ENCODE results near the gene ARHGAP45. TPM values are rescaled to one million over a fixed set of nuclear protein-coding genes. Genes with fewer than 3 reads are reported as not detected.

Gene ARHGAP45, protein sequence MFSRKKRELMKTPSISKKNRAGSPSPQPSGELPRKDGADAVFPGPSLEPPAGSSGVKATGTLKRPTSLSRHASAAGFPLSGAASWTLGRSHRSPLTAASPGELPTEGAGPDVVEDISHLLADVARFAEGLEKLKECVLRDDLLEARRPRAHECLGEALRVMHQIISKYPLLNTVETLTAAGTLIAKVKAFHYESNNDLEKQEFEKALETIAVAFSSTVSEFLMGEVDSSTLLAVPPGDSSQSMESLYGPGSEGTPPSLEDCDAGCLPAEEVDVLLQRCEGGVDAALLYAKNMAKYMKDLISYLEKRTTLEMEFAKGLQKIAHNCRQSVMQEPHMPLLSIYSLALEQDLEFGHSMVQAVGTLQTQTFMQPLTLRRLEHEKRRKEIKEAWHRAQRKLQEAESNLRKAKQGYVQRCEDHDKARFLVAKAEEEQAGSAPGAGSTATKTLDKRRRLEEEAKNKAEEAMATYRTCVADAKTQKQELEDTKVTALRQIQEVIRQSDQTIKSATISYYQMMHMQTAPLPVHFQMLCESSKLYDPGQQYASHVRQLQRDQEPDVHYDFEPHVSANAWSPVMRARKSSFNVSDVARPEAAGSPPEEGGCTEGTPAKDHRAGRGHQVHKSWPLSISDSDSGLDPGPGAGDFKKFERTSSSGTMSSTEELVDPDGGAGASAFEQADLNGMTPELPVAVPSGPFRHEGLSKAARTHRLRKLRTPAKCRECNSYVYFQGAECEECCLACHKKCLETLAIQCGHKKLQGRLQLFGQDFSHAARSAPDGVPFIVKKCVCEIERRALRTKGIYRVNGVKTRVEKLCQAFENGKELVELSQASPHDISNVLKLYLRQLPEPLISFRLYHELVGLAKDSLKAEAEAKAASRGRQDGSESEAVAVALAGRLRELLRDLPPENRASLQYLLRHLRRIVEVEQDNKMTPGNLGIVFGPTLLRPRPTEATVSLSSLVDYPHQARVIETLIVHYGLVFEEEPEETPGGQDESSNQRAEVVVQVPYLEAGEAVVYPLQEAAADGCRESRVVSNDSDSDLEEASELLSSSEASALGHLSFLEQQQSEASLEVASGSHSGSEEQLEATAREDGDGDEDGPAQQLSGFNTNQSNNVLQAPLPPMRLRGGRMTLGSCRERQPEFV
- 0.67 and 0.99 TPM in 2 replicates for total RNA-seq
- long read RNA-seq: 0 reads

GRCh38 chr19:1066748-1067340 lies at the start of gene ARHGAP45:
Gene ARHGAP45, plus strand, starts transcription at chr19:1067167. Its CDS starts 239 bp downstream, at chr19:1067406.
- H3K27me3 Mint-ChIP-seq (ENCODE audit: unreplicated experiment): peaks cover 9% of the 10 kb centered on the region
- no peak for DNase-seq (ENCODE audit: extremely low spot score, unreplicated experiment)
- H3K36me3 Mint-ChIP-seq (ENCODE audit: unreplicated experiment): no peaks in the 10 kb centered on the region
- no peak within 1 kb of the TSS for H3K27ac Mint-ChIP-seq (ENCODE audit: unreplicated experiment)
- H3K9me3 Mint-ChIP-seq (ENCODE audit: unreplicated experiment): no peaks in the 10 kb centered on the region
- no peak for TF ChIP-seq CTCF (IDR thresholded peaks at IDR 0.05)
- peak within 1 kb of the TSS; percentile 50 for H3K4me3 Mint-ChIP-seq (ENCODE audit: unreplicated experiment)
- peaks cover 22% of the 10 kb centered on the region for H3K4me1 Mint-ChIP-seq (ENCODE audit: unreplicated experiment)

DNA sequence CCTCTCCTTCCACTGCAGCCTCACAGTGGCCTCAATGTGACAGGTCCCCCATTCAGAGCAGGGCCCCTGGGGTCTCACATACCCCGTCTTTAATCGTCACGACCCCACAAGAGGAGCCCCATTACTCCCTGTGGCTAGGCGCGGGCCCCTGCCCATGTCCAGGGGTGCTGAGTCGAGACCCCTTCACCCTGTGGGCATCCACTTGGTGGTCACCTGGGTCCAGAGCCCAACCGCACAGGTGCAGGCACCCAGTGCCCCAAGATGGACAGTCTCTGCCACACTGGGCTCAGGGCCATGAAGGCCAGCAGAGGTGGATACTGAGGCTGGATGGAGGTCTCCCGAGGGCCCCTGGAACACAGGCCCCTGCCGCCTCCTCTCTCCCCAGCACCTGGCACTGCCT lies 49.1 kb upstream of the ARHGAP45 start:
- Mint-ChIP-seq H3K4me1 (ENCODE audit: unreplicated experiment) (peaks cover 44% of the 10 kb centered on the region), H3K27ac (ENCODE audit: unreplicated experiment) (peak overlapping the region; percentile 18)

GRCh38 chr19:1018393-1018792 lies 48.6 kb upstream of the ARHGAP45 start:
- DNase-seq (ENCODE audit: extremely low spot score, unreplicated experiment): no peak
- H3K4me3 Mint-ChIP-seq (ENCODE audit: unreplicated experiment): peak overlapping the region; percentile 84
- H3K27ac Mint-ChIP-seq (ENCODE audit: unreplicated experiment): peak overlapping the region; percentile 18
- H3K4me1 Mint-ChIP-seq (ENCODE audit: unreplicated experiment): peaks cover 44% of the 10 kb centered on the region
- no peaks in the 10 kb centered on the region for H3K9me3 Mint-ChIP-seq (ENCODE audit: unreplicated experiment)
- TF ChIP-seq CTCF (IDR thresholded peaks at IDR 0.05): no peak
- H3K36me3 Mint-ChIP-seq (ENCODE audit: unreplicated experiment): peaks cover 2% of the 10 kb centered on the region
- no peaks in the 10 kb centered on the region for H3K27me3 Mint-ChIP-seq (ENCODE audit: unreplicated experiment)

More for the DNA sequence above, 49.1 kb upstream of the ARHGAP45 start:
- no peak overlapping the region for H3K4me3 Mint-ChIP-seq (ENCODE audit: unreplicated experiment)
- H3K36me3 Mint-ChIP-seq (ENCODE audit: unreplicated experiment): peaks cover 2% of the 10 kb centered on the region
- no peaks in the 10 kb centered on the region for H3K9me3 Mint-ChIP-seq (ENCODE audit: unreplicated experiment)
- TF ChIP-seq CTCF (IDR thresholded peaks at IDR 0.05): no peak
- DNase-seq (ENCODE audit: extremely low spot score, unreplicated experiment): no peak
- no peaks in the 10 kb centered on the region for H3K27me3 Mint-ChIP-seq (ENCODE audit: unreplicated experiment)

DNA sequence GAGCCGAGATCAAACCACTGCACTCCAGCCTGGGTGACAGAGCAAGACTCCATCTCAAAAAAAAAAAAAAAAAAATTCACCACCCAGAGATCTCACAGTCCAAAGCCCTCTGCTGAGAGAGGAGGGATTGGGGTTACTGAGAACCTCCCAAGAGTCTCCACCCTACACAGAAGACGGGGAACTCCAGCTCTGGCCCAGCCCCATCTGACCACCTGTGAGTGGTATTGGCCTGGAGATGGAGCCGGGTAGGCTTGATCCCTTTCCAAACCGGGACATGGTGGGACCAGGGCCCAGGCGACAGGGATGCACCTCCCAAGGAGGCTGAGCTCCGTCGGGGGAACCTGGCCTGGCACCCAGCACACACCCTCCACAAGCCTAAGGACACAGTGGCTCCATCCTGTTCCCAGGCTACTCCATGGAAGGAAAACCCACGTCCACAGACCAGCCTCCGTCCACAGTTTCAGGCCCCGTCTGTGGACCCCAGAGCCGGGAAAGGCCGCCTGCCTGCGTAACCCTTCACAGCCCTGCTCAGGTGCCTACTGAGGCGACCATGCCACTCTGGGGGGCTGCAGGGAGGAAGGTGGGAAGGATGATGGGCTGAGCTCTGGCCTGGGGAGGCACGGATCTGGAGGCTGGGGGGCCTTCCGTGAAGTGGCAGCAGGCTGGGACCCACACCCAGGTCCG lies 47.9 kb upstream of the ARHGAP45 start:
- no peaks in the 10 kb centered on the region for H3K9me3 Mint-ChIP-seq (ENCODE audit: unreplicated experiment)
- H3K27me3 Mint-ChIP-seq (ENCODE audit: unreplicated experiment): no peaks in the 10 kb centered on the region
- no peak for DNase-seq (ENCODE audit: extremely low spot score, unreplicated experiment)
- H3K27ac Mint-ChIP-seq (ENCODE audit: unreplicated experiment): peak overlapping the region; percentile 18
- peaks cover 44% of the 10 kb centered on the region for H3K4me1 Mint-ChIP-seq (ENCODE audit: unreplicated experiment)
- no peak for TF ChIP-seq CTCF (IDR thresholded peaks at IDR 0.05)
- peak overlapping the region; percentile 84 for H3K4me3 Mint-ChIP-seq (ENCODE audit: unreplicated experiment)
- peaks cover 2% of the 10 kb centered on the region for H3K36me3 Mint-ChIP-seq (ENCODE audit: unreplicated experiment)

Measured in osteocyte (in vitro differentiated cells).